GM12878 (cell line): ENCODE measurements around the gene DAGLA. TPM values are rescaled to one million over a fixed set of nuclear protein-coding genes. Genes with fewer than 3 reads are reported as not detected.

ENCODE experiments used
- ATAC-seq: fragments of 200-7000 bp; cut with Tn5 transposase; 3 replicates; pipeline ENCODE4 v1.9.1; 2020; ENCODE audit warnings: mild to moderate bottlenecking, moderate library complexity
- BruUV-seq: library from RNA; stranded (reverse); fragments of 400-500 nt; replicated peaks from 2 replicates; lab custom pipeline; 2021; lab: Mats Ljungman, UMichigan
- CTCF ChIA-PET: fragments of 300-600 bp; sonication (Branson Sonifier 250); formaldehyde crosslinking; extraction: SDS; loops from one replicate; lab custom pipeline; 2021; ENCODE audit warnings: inconsistent platforms; lab: Yijun Ruan, JAX
- POLR2A ChIA-PET: fragments of 350-600 bp; formaldehyde crosslinking; extraction: SDS; loops from one replicate; lab custom pipeline; 2021; ENCODE audit warnings: inconsistent platforms; lab: Charles Lee
- RAD21 ChIA-PET: fragments of 300-600 bp; sonication (Branson Sonifier 250); formaldehyde crosslinking; loops from one replicate; lab custom pipeline; 2023; ENCODE audit warnings: antibody characterized with exemption; ENCODE audit not compliant: unreplicated experiment; lab: Charles Lee
- SMC1A ChIA-PET: fragments of 300-600 bp; sonication (Branson Sonifier 250); formaldehyde crosslinking; loops from one replicate; lab custom pipeline; 2023; ENCODE audit not compliant: unreplicated experiment, uncharacterized antibody; lab: Charles Lee
- DNase-seq: peaks from one replicate; pipeline ENCODE4 v3.0.0-alpha.2; 2011; ENCODE audit warnings: low read depth, low spot score
- FAIRE-seq: peaks from 3 replicates; lab custom pipeline; 2011; peaks lifted over from hg19 to GRCh38; lab: Jason Lieb, UNC
- H2AFZ ChIP-seq: 2 replicates; pipeline ENCODE4 v1.6.0; 2011; ENCODE audit warnings: low read depth, low read length, control low read depth; ENCODE audit not compliant: control insufficient read depth
- H3K27ac ChIP-seq: 2 replicates; pipeline ENCODE4 v1.5.1; 2011; ENCODE audit warnings: control low read depth; ENCODE audit not compliant: control insufficient read depth, insufficient read depth
- H3K27me3 ChIP-seq, 2 experiments: replicated peaks in 1 of 2; 2 replicates each; pipeline versions ENCODE4 v1.6.0 to v1.6.1; 2011; ENCODE audit warnings: low read length in 1 of 2; ENCODE audit not compliant: control insufficient read depth in 2 of 2, insufficient read depth in 2 of 2
- H3K36me3 ChIP-seq, 2 experiments: 2 replicates each; pipeline ENCODE4 v1.5.1; 2011; ENCODE audit warnings: low read length in 1 of 2; ENCODE audit not compliant: control insufficient read depth in 2 of 2, insufficient read depth in 2 of 2
- H3K4me1 ChIP-seq: 2 replicates; pipeline ENCODE4 v1.6.1; 2011; ENCODE audit warnings: mild to moderate bottlenecking, low read length, moderate library complexity, mixed read lengths; ENCODE audit not compliant: control insufficient read depth, insufficient read depth
- H3K4me2 ChIP-seq: 2 replicates; pipeline ENCODE4 v1.6.0; 2011; ENCODE audit warnings: control low read depth; ENCODE audit not compliant: control insufficient read depth, insufficient read depth
- H3K4me3 ChIP-seq: fragments of 200-600 bp; sonication (generic); 2 replicates; pipeline ENCODE4 v1.5.1; 2016
- H3K79me2 ChIP-seq: 2 replicates; pipeline ENCODE4 v1.6.0; 2011; ENCODE audit warnings: low read length; ENCODE audit not compliant: control insufficient read depth, insufficient read depth
- H3K9ac ChIP-seq: 2 replicates; pipeline ENCODE4 v1.8.0; 2011; ENCODE audit warnings: low read length, control low read depth, mixed read lengths; ENCODE audit not compliant: control insufficient read depth, insufficient read depth
- H3K9me3 ChIP-seq: replicated peaks from 3 replicates; pipeline ENCODE4 v1.5.1; 2011; ENCODE audit warnings: mild to moderate bottlenecking, low read length; ENCODE audit not compliant: control insufficient read depth, insufficient read depth
- H4K20me1 ChIP-seq: 2 replicates; pipeline ENCODE4 v1.6.0; 2011; ENCODE audit not compliant: control insufficient read depth, insufficient read depth
- BCL3 ChIP-seq: IDR thresholded peaks from 2 replicates; pipeline ENCODE4 v1.6.1; 2011; ENCODE audit warnings: borderline replicate concordance, low read depth, mild to moderate bottlenecking, moderate library complexity, low read length; ENCODE audit not compliant: insufficient read depth, poor library complexity, severe bottlenecking
- JUNB ChIP-seq: IDR thresholded peaks from 2 replicates; pipeline ENCODE4 v1.6.1; 2016; ENCODE audit warnings: antibody characterized with exemption, mild to moderate bottlenecking
- MTA3 ChIP-seq: IDR thresholded peaks from 2 replicates; pipeline ENCODE4 v1.6.1; 2012; ENCODE audit warnings: low read length, inconsistent platforms, borderline replicate concordance
- TCF7 ChIP-seq: IDR thresholded peaks from 2 replicates; pipeline ENCODE4 v1.6.1; 2014; ENCODE audit warnings: antibody characterized with exemption, borderline replicate concordance
- ZBTB40 ChIP-seq: fragments of 450-650 bp; IDR thresholded peaks from 2 replicates; pipeline ENCODE4 v1.6.1; 2016; ENCODE audit warnings: mild to moderate bottlenecking, moderate library complexity, borderline replicate concordance
- ZNF622 ChIP-seq: fragments of 450-650 bp; IDR thresholded peaks from 2 replicates; pipeline ENCODE4 v1.6.1; 2017; ENCODE audit warnings: mild to moderate bottlenecking, inconsistent platforms
- WGBS: methylation state at CpG from one replicate; pipeline ENCODE4 v1.1.6; 2016; ENCODE audit warnings: low lambda C conversion rate; ENCODE audit not compliant: insufficient replicate concordance, insufficient coverage; ENCODE audit errors: missing lambda C conversion rate; 5-methylcytosine and 5-hydroxymethylcytosine counted together
- in situ Hi-C: fragments of 300-500 bp; cut with MboI; formaldehyde crosslinking; loops from 9 replicates; pipeline ENCODE4 v1.14.3; 2018; ENCODE audit warnings: mixed read lengths
- intact Hi-C: fragments of 100-400 bp; cut with micrococcal nuclease; formaldehyde crosslinking; loops from one replicate; pipeline ENCODE4 v1.14.2; 2022; ENCODE audit not compliant: unreplicated experiment
- polyA plus RNA-seq, 11 experiments: library from polyadenylated mRNA; depleted of rRNA in 4 of 11; unstranded in 6 of 11; stranded (reverse) in 5 of 11; fragments of >200 nt; fragmentation: Nextera tagmentation in 4 of 11; fragmentation: Illumina TruSeq in 1 of 11; extraction: Ambion mirVana in 4 of 11; extraction: Trizol in 1 of 11; gene quantifications; 1 replicate in 1 of 11; 2 replicates in 10 of 11; pipeline versions ENCODE4 v1.2.1 to v1.2.3, GENCODE V29; 2011 to 2016; ENCODE audit warnings: inconsistent platforms in 2 of 11, missing spikeins in 2 of 11, low read depth in 1 of 11
- total RNA-seq, 4 experiments: library from RNA; depleted of rRNA in 3 of 4; stranded (reverse); fragments of >200 nt in 3 of 4; fragmentation: Illumina TruSeq in 1 of 4; extraction: Trizol in 1 of 4; gene quantifications; 2 replicates each; pipeline versions ENCODE4 v1.2.1 to v1.2.3, GENCODE V29; 2013 to 2021

Gene DAGLA
- total and polyA plus RNA-seq, 10 of the 15 experiments (the other 5 are each of a cell fraction or from before 2014, with no cell fraction given), result 0.05 TPM; not detected in 9

GRCh38 chr11:61682093-61682732 lies 2.0 kb downstream of the DAGLA start (continued):
- TF ChIP-seq TCF7, result no peak
- TF ChIP-seq JUNB, result no peak
- no peak for TF ChIP-seq BCL3
- no peak for TF ChIP-seq MTA3

GRCh38 chr11:61682906-61683675 lies 2.9 kb downstream of the DAGLA start:
- no peaks in the 10 kb centered on the region for H3K4me1 ChIP-seq
- no peak overlapping the region for H3K4me2 ChIP-seq
- no peak overlapping the region for H3K4me3 ChIP-seq
- RAD21 ChIA-PET, result interaction anchor here (0.6 to 1.0 kb wide), 2 partner anchors 50 to 920 kb away, joined by 3 to 5 read pairs; no protein-coding TSS in a partner anchor
- in situ Hi-C loops, result no loop called here
- no peak overlapping the region for H2AFZ ChIP-seq
- no peaks in the 10 kb centered on the region for H4K20me1 ChIP-seq
- intact Hi-C loops, result no loop called here
- H3K79me2 ChIP-seq, result no peaks in the 10 kb centered on the region
- no peak for ATAC-seq
- TF ChIP-seq ZNF622 (no peak), ZBTB40 (no peak)
- no TSS peak for BruUV-seq
- no peak overlapping the region for H3K9ac ChIP-seq
- H3K27me3 ChIP-seq, result peaks cover 6% of the 10 kb centered on the region in 2 experiments
- H3K36me3 ChIP-seq, result no peaks in the 10 kb centered on the region
- POLR2A ChIA-PET, result no interaction called here
- no peak overlapping the region for H3K27ac ChIP-seq
- DNase-seq, result no peak
- CTCF ChIA-PET, result interaction anchor here (0.6 to 1.2 kb wide), 4 partner anchors 45 to 693 kb away, joined by 3 to 4 read pairs (median 4); no protein-coding TSS in a partner anchor
- WGBS, result 18% methylated on average over 11 of the region's 11 CpGs
- no peaks in the 10 kb centered on the region for H3K9me3 ChIP-seq
- SMC1A ChIA-PET, result interaction anchor here (1.2 kb wide), 2 partner anchors 40 to 50 kb away, joined by 3 read pairs; no protein-coding TSS in a partner anchor
- no peak for FAIRE-seq
